Caco-2 (cell line): Measurements from ENCODE around the gene CDON. TPM values are rescaled to one million over a fixed set of nuclear protein-coding genes. Genes with fewer than 3 reads are reported as not detected.
"Not testable (repeated sequence)": the region's sequence is repeated elsewhere in the genome, so short reads cannot be mapped to it uniquely, and the experiment has no call there.

ENCODE experiments used
- BruUV-seq: library from RNA; stranded (reverse); fragments of 400-500 nt; replicated peaks from 2 replicates; lab custom pipeline; 2021; lab: Mats Ljungman, UMichigan
- CTCF ChIA-PET: fragments of 300-600 bp; sonication (Branson Sonifier 250); formaldehyde crosslinking; loops from one replicate; lab custom pipeline; 2022; ENCODE audit warnings: antibody characterized with exemption; lab: Charles Lee
- POLR2A ChIA-PET: fragments of 300-600 bp; sonication (Branson Sonifier 250); formaldehyde crosslinking; loops from one replicate; lab custom pipeline; 2022; ENCODE audit warnings: antibody characterized with exemption; lab: Charles Lee
- DNase-seq, 2 experiments: peaks; one replicate each; pipeline versions ENCODE4 v3.0.0 to v3.0.0-alpha.2; 2020 to 2022
- H3K27me3 ChIP-seq: replicated peaks from 2 replicates; pipeline ENCODE4 v1.6.0; 2011; ENCODE audit warnings: low read length; ENCODE audit not compliant: control insufficient read depth, insufficient read depth
- H3K36me3 ChIP-seq: 2 replicates; pipeline ENCODE4 v1.5.1; 2011; ENCODE audit warnings: low read length; ENCODE audit not compliant: control insufficient read depth, insufficient read depth
- H3K4me1 ChIP-seq: fragments of 250-450 bp; sonication (Bioruptor Pico); 2 replicates; pipeline ENCODE4 v1.5.1; 2020; ENCODE audit warnings: mild to moderate bottlenecking
- H3K4me3 ChIP-seq: 2 replicates; pipeline ENCODE4 v1.5.1; 2011; ENCODE audit warnings: low read depth, mild to moderate bottlenecking, control low read depth, low read length
- H3K9me3 ChIP-seq: fragments of 250-450 bp; sonication (Bioruptor Pico); 2 replicates; pipeline ENCODE4 v1.5.1; 2020; ENCODE audit warnings: mild to moderate bottlenecking, moderate library complexity
- H3K27ac Mint-ChIP-seq: one replicate; pipeline ENCODE4 v1.8.0; 2022; ENCODE audit warnings: mixed read lengths; ENCODE audit not compliant: unreplicated experiment
- H3K27me3 Mint-ChIP-seq: one replicate; pipeline ENCODE4 v1.8.0; 2022; ENCODE audit warnings: mixed read lengths; ENCODE audit not compliant: insufficient read depth, unreplicated experiment
- H3K36me3 Mint-ChIP-seq: one replicate; pipeline ENCODE4 v1.8.0; 2022; ENCODE audit warnings: mild to moderate bottlenecking, mixed read lengths; ENCODE audit not compliant: insufficient read depth, unreplicated experiment
- H3K4me1 Mint-ChIP-seq: one replicate; pipeline ENCODE4 v1.8.0; 2022; ENCODE audit warnings: low read depth, mixed read lengths; ENCODE audit not compliant: unreplicated experiment
- H3K4me3 Mint-ChIP-seq: one replicate; pipeline ENCODE4 v1.8.0; 2022; ENCODE audit warnings: mild to moderate bottlenecking, moderate library complexity, mixed read lengths; ENCODE audit not compliant: unreplicated experiment
- H3K9me3 Mint-ChIP-seq: one replicate; pipeline ENCODE4 v1.8.0; 2022; ENCODE audit warnings: mixed read lengths; ENCODE audit not compliant: unreplicated experiment
- intact Hi-C: fragments of 100-400 bp; cut with micrococcal nuclease; formaldehyde crosslinking; loops from one replicate; pipeline ENCODE4 v1.10.0; 2022; ENCODE audit not compliant: unreplicated experiment
- total RNA-seq: library from RNA; stranded (reverse); gene quantifications from 2 replicates; pipeline ENCODE4 v1.2.3, GENCODE V29; 2022
- TF ChIP-seq, protein P1 (sequence below), 2 experiments: fragments of 200-600 bp in 1 of 2; IDR thresholded peaks; 1 replicate in 1 of 2; 2 replicates in 1 of 2; pipeline versions ENCODE4 v1.5.1 to v1.8.0; 2011 to 2022; ENCODE audit warnings: antibody characterized with exemption in 1 of 2, control low read depth in 1 of 2, inconsistent platforms in 1 of 2, low read depth in 1 of 2, low read length in 1 of 2, mild to moderate bottlenecking in 1 of 2, moderate library complexity in 1 of 2; ENCODE audit not compliant: insufficient read depth in 1 of 2, severe bottlenecking in 1 of 2, unreplicated experiment in 1 of 2

CDON gene
- total RNA-seq, 1 experiment from 2014 or later: 6.8 TPM

DNA sequence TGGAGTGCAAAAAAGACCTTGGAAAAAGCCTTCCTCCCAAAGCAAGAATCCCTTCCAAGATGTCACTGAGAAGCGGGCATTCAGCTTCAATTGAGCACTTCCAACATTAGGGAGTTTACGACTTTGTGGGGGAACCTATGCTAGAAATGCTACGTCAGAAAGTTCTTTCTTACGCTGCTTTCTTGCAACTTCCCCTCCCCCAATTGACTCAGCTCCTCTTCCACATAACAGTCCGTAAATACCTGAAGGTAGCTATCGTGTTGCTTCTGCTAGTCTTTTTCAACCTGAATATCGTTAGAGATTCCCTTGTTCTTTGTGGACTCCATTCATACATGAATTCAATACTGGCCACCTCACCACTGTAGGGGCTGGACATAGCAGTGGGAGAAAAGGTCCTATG, 69.8 kb downstream of the CDON start:
- BruUV-seq: no TSS peak
- no peaks in the 10 kb centered on the region for H3K27me3 Mint-ChIP-seq
- intact Hi-C loops: no loop called here
- H3K4me1 Mint-ChIP-seq: no peaks in the 10 kb centered on the region
- ChIA-PET CTCF (no interaction called here), POLR2A (no interaction called here)
- no peaks in the 10 kb centered on the region for H3K36me3 ChIP-seq
- H3K9me3 Mint-ChIP-seq: no peaks in the 10 kb centered on the region
- no peak overlapping the region for H3K4me3 ChIP-seq
- H3K36me3 Mint-ChIP-seq: no peaks in the 10 kb centered on the region
- no peaks in the 10 kb centered on the region for H3K9me3 ChIP-seq
- H3K27ac Mint-ChIP-seq: no peak overlapping the region
- H3K4me3 Mint-ChIP-seq: no peak overlapping the region
- H3K27me3 ChIP-seq: no peaks in the 10 kb centered on the region
- TF ChIP-seq, protein P1, sequence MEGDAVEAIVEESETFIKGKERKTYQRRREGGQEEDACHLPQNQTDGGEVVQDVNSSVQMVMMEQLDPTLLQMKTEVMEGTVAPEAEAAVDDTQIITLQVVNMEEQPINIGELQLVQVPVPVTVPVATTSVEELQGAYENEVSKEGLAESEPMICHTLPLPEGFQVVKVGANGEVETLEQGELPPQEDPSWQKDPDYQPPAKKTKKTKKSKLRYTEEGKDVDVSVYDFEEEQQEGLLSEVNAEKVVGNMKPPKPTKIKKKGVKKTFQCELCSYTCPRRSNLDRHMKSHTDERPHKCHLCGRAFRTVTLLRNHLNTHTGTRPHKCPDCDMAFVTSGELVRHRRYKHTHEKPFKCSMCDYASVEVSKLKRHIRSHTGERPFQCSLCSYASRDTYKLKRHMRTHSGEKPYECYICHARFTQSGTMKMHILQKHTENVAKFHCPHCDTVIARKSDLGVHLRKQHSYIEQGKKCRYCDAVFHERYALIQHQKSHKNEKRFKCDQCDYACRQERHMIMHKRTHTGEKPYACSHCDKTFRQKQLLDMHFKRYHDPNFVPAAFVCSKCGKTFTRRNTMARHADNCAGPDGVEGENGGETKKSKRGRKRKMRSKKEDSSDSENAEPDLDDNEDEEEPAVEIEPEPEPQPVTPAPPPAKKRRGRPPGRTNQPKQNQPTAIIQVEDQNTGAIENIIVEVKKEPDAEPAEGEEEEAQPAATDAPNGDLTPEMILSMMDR (IDR thresholded peaks at IDR 0.05; ENCODE audit: insufficient read depth in 1 of 2, low read depth in 1 of 2, low read length in 1 of 2, severe bottlenecking in 1 of 2, unreplicated experiment in 1 of 2): no peak
- DNase-seq: no peak
- H3K4me1 ChIP-seq: no peaks in the 10 kb centered on the region

DNA sequence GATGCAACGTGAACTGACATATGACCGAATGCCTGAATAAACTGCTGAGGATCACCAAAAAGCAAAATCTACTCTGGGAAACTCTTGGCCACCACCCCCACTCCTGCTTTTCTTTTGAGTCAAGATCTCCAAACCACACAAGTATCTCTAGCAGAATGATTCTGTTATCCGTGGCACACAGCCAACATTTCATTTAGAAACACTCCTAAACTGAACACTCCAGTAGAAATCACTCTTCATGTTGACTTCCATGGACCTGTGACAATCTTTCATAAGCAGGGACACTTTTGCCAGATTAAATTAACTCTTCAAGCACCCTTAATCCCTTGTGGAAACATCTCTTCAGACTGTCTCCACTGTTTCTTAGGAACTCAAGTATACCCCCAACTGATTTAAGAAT, 72.4 kb downstream of the CDON start:
- Mint-ChIP-seq H3K4me3 (no peak overlapping the region), H3K4me1 (peaks cover 7% of the 10 kb centered on the region), H3K9me3 (no peaks in the 10 kb centered on the region), H3K27me3 (no peaks in the 10 kb centered on the region), H3K27ac (no peak overlapping the region), H3K36me3 (no peaks in the 10 kb centered on the region)
- H3K4me1 ChIP-seq: no peaks in the 10 kb centered on the region
- no peaks in the 10 kb centered on the region for H3K9me3 ChIP-seq
- no peak for DNase-seq
- POLR2A ChIA-PET: no interaction called here
- CTCF ChIA-PET: no interaction called here
- no peak overlapping the region for H3K4me3 ChIP-seq
- BruUV-seq: no TSS peak
- TF ChIP-seq, protein P1 (IDR thresholded peaks at IDR 0.05; ENCODE audit: insufficient read depth in 1 of 2, low read depth in 1 of 2, low read length in 1 of 2, severe bottlenecking in 1 of 2, unreplicated experiment in 1 of 2): no peak
- H3K36me3 ChIP-seq: no peaks in the 10 kb centered on the region
- H3K27me3 ChIP-seq: no peaks in the 10 kb centered on the region
- intact Hi-C loops: no loop called here

DNA sequence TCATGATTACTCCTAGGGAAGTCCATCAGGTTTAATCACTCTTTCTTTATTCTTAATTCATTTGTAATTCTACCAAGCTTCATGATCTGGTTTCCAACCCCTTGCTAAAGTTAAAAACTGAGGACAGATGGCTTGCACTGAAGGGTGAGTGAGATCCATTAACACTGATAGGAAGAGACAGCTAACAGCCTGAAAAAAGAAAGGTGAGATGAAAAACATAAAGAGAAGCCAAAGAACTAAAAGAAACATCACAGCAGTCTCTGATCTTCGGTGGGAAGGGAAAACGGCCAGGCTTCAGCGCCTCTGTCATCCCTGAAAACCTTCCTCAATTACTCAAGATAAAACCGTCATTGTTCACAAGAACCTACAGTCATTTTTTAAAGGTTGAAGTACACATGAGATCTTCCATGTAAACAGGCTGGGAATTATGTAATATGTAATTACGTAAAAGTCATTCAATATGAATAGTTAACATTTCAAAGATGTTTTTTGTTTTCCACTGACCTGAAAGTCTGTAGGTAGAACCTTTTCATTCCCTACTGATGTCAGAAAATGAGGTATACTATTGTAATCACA, 75.5 kb downstream of the CDON start:
- CTCF ChIA-PET: no interaction called here
- H3K27me3 ChIP-seq: no peaks in the 10 kb centered on the region
- intact Hi-C loops: no loop called here
- Mint-ChIP-seq H3K9me3 (no peaks in the 10 kb centered on the region), H3K4me3 (no peak overlapping the region), H3K27me3 (no peaks in the 10 kb centered on the region), H3K4me1 (peaks cover 7% of the 10 kb centered on the region), H3K36me3 (no peaks in the 10 kb centered on the region), H3K27ac (no peak overlapping the region)
- no peaks in the 10 kb centered on the region for H3K36me3 ChIP-seq
- no TSS peak for BruUV-seq
- no peaks in the 10 kb centered on the region for H3K4me1 ChIP-seq
- no peaks in the 10 kb centered on the region for H3K9me3 ChIP-seq
- no peak overlapping the region for H3K4me3 ChIP-seq
- POLR2A ChIA-PET: no interaction called here
- TF ChIP-seq, protein P1 (IDR thresholded peaks at IDR 0.05; ENCODE audit: insufficient read depth in 1 of 2, low read depth in 1 of 2, low read length in 1 of 2, severe bottlenecking in 1 of 2, unreplicated experiment in 1 of 2): no peak
- no peak for DNase-seq

DNA sequence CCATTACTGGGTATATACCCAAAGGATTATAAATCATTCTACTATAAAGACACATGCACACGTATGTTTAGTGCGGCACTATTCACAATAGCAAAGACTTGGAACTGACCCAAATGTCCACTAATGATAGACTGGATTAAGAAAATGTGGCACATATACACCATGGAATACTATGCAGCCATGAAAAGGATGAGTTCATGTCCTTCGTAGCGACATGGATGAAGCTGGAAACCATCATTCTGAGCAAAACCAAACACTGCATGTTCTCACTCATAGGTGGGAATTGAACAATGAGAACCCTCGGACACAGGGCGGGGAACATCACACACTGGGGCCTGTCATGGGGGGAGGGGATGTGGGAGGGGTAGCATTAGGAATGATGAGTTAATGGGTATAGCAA, 76.7 kb downstream of the CDON start:
- H3K9me3 ChIP-seq, H3K4me1 ChIP-seq, H3K27me3 ChIP-seq, CTCF ChIA-PET, H3K9me3 Mint-ChIP-seq, H3K4me3 Mint-ChIP-seq, DNase-seq, POLR2A ChIA-PET, H3K4me1 Mint-ChIP-seq, BruUV-seq, H3K27me3 Mint-ChIP-seq, H3K36me3 Mint-ChIP-seq, H3K4me3 ChIP-seq, intact Hi-C loops, H3K36me3 ChIP-seq, H3K27ac Mint-ChIP-seq: not testable (repeated sequence)
